HPDE6-E6E7 (cell line): ENCODE measurements around the gene INPP5A.

Experiments
- DNase-seq: peaks from one replicate; pipeline ENCODE4 v3.0.0; 2011; ENCODE audit warnings: missing footprints; ENCODE audit errors: extremely low spot score

The INPP5A gene

GRCh38 chr10:132613566-132614348, 76.2 kb downstream of the INPP5A start:
- no peak for DNase-seq

DNA sequence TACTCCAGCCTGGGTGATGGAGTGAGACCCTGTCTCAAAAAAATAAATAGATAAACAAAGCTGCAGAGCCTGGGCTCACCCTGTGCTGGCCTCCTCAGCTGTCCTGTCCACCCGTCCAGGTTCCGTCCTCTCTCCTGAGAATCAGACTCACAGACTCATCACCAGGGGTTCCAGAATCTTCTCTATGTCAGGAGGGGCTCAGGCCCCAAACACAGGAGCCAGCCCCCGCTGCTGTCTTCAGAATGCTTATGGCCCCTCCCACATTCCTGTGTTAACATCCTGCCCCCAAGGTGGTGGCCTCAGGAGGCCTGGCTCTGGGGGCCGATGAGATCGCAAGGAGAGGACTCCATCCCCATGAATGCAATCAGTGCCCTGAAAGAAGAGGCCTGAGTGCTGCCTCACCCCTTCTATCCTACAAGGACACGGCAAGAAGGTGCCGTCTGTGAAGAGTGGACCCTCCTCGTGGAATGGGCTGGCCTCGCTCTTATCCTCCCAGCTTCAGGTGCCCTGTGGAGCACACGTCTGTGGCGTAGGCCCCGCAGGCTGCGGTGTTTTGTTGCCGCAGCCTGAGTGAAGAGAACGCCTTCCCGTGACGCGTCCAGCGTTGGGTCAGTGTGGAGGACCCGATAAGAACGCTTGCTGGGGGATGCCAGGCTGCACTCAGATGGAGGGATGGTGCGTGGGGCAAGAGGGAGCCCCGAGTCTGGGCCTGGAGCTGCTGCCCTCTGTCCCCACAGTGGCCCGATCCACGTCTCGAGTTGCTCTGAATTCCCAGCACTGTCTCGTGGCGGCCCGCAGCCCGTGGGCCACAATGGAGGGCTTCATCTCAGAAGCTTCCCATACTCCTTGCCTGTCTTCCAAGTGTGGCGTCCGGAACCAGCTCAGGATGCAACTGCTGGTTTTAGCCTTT, 77.1 kb downstream of the INPP5A start:
- DNase-seq = no peak

DNA sequence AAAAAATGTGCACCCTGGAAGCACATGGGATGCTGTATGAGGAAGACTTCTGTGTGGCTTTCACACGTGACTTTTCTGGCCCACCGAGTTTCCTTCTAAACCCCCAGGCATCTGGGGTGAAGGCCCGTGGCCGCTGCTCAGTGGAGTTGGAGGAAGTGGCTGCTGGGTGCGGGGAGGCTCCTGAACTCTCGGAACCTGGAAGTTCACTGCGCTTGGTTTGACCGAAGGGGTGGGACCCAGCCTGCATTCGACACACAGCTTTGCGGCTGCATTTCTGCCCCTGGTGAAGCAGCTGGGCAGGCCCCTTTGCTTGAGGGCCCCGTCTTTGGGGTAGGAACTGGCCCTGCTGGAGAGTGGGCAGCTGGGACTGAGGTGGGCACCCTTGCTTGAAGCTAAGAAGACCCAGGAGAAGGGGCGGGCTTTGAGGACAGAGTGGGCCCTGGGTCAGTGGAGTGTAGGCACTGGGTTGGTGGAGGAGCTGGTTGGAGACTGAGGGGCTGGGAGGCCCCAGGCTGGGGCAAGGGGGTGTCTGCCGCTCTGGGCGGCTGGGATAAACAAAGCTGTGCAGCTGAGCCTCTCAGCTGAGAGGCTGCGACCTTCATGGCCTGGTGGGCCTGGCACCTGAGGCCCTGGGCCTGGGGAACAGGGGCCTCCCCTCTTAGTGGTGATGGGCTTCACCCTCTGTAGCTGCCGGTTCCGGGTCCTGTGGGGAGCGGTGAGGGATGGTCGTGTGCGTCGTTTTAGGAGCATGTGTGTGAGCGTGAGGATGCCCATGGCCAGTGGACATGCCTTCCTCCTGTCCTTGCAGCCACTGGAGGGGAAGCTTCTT, 78.0 kb downstream of the INPP5A start:
- DNase-seq = no peak

- no peak for DNase-seq
These were observed 78.8 kb downstream of the INPP5A start for GRCh38 chr10:132616170-132616995.

- DNase-seq = no peak
These were observed 79.6 kb downstream of the INPP5A start for GRCh38 chr10:132616996-132617736.

DNA sequence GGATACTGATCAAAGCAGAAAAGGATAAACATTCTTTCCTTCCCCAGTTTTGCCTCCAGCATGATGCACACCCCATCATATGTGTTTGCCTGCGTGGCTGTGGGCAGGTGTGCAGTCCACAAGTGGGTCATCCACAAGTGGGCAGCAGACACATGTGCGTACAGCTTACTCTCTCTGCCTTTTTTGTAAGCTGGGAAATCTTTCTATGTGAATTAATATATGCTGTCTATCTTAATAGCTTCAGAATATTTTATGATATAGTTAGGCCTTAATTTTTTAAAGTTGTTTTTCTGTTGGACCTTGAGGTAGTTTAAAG, 80.1 kb downstream of the INPP5A start:
- no peak for DNase-seq

DNA sequence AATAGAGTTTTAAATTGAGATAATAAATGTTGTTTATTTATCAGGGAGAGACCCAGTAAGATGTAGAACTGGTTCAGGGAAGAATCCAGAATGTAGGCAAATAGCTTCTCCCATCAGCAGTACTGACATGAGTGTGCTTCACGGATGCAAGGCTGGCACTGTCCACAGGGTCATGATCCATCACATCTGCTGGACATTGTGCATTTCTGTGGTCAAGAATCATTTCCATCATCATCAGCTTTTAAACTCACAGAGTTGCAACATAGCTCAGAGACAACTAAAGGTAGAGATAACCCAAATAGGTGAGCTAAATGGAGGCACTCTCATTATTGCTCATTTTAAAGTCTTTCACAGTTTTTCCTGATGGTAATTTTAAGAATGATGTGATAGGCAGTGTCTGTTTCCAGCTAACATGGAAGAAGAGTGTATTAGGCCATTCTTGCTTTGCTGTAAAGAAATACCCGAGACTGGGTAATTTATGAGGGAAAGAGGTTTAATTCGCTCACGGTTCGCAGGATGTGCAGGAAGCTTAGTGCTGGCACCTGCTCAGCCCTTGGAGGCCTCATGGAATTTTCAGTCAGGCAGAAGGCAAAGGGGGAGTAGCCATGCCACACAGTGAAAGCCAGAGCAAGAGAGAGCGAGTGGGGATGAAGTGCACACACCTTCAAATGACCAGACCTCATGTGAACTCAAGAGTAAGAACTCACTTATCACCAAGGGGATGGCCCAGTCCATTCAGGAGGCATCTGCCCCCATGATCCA, 80.8 kb downstream of the INPP5A start:
- DNase-seq = no peak

- no peak for DNase-seq
These were observed 82.3 kb downstream of the INPP5A start for GRCh38 chr10:132619927-132620326.

- DNase-seq = no peak
These were observed 86.7 kb downstream of the INPP5A start for GRCh38 chr10:132624061-132624846.

DNA sequence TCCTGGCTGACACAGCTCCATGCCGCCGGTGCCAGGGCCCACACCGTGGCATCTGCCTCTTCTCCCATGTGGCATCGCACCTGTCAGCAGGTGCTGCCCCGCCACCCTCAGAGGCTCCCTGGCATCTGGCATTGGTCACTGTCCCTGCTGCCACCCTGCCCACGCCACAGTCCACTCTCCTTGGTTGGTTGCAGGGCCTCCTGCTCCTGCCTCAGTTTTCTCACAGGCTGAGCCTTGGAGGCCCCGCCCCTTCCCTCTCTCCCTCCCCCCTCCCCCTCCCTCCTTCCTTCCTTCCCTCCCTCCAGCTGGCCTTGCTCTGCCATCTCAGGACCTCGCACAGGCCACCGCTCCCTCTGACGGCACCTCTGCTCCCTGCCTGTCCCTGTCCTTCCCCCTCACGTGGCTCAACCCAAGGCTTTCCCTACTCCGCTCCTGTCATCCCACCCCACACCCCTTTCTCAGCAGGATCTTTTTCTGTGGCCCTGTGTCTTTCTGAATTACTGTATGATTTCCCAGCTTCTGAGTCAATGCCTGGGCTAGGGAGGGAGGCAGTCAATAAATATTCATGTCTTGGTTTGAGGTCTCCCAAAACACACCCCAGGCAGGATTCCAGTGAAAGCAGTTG, 87.4 kb downstream of the INPP5A start:
- no peak for DNase-seq

- DNase-seq = no peak
These were observed 88.6 kb downstream of the INPP5A start for GRCh38 chr10:132626019-132626760.

DNA sequence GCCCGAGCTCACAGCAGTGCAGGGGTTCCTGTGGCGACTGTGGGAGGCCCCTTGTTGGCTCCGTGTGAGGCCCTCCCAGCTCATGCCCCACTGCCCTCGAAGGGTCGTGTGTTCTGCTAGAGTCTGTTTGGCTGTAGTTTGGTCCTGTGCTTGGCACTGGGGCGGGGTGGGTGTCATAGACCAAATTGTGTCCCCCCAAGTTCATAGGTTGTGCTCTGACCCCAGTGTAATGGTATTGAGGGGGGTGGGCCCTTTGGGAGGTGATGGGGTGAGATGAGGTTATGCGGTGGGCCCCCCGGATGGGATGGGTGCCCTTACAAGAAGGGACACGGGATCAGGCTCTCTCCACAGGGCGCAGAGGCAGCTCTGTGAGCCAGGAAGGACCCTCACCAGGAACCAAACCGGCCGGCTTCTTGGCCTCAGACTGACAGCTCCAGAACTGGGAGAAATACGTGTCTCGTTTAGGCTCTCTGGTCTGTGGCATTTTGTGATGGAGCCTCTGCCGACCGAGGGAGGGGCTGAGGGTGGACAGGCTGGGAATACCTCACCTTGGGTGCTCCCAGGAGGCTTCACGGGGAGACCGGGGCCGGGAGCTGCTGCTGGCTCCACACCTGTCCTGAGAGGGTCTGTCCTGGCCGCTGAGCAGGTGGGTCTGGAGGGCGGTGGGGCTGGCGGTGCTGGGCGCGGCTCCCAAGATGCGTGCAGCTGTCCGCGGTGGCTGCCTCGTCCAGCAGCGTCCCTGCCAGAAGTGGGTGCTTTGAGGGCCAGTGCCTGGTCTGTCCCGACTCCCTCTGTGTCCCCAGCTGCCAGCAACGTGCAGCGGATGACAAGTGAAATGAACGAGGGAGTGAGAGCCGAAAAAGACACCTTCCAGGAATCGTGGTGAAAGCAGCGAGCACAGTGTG, 89.4 kb downstream of the INPP5A start:
- DNase-seq = no peak

DNA sequence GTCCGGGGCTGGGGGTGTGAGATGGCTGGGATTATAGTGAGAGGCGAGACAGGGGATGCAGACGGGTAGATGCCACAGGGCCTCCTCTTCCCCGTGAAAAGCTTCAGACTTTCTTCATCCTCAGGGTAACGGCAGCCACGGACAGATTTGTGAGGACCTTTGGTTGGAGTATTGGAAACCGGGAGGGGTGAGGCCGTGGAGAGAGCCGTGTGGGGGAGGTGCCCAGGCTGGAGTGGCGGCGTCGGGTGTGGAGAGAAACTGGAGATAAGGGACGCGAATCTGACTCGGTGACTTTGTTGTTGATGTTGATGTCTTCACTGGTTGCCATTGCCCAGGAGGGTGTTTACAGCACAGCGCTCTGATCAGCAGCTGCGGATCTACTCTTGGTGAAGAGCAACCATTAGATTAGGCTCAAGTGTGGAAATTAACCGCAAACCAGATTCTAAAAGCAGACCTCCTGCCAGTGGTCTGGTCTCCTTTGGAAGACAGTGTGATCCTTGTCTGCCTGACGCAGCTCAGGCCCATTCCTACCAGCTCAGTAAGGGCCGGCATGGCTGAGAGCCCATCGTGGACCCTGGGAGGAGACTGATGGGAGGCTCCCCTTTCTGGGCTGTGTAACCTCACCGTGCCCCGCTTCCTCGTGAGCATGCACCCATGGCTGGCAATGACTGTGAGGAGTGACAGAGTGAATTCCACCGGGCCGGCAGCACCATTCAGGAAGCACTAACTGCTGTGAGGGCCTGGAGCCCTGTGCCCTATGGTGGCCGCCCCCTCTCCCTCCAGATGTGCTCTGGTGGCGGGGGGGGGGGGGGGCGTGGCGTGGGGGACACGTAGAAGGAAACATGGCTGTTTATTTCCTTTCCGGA, 90.3 kb downstream of the INPP5A start:
- no peak for DNase-seq

- no peak for DNase-seq
These were observed 91.6 kb downstream of the INPP5A start for GRCh38 chr10:132628966-132629900.

DNA sequence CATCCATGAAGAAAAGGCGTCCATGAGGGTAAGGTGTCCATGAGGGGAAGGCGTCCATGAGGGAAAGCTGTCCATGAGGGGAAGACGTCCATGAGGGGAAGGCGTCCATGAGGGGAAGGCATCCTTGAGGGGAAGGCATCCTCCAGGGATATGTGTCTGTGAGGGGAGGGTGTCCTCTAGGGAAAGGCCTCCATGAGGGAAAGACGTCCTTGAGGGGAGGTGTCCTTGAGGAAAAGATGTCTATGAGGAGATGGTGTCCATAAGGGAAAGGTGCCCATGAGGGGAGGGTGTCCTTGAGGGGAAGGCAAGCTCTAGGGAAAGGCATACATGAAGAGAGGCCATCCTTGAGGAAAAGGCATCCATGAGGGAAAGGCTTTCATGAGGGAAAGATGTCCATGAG, 92.6 kb downstream of the INPP5A start:
- DNase-seq = no peak
